Natural killer cell treated with Interleukin-12 subunit alpha and Interleukin-12 subunit beta and Interleukin-15 and Interleukin-18, amount 100 ng/mL, for 72 hours (primary cell): ENCODE data around the gene RUSF1. TPM values are rescaled to one million over a fixed set of nuclear protein-coding genes. Genes with fewer than 3 reads are reported as not detected.
"Not testable (repeated sequence)": the region's sequence is repeated elsewhere in the genome, so short reads cannot be mapped to it uniquely, and the experiment has no call there.

Source experiments
- ATAC-seq, 2 donors: fragments of 150-1000 bp; cut with Tn5 transposase in 1 of 2; sonication (Bioruptor Pico), chemical (Tn5 transposase) in 1 of 2; 2 replicates each; pipeline ENCODE4 v1.10.0; 2021
- DNase-seq: peaks from one replicate; pipeline ENCODE4 v3.0.0; 2022; ENCODE audit warnings: low spot score
- H3K27ac Mint-ChIP-seq, 2 donors: 1 replicate in 1 of 2; 2 replicates in 1 of 2; pipeline ENCODE4 v1.8.0; 2022; ENCODE audit warnings: mixed read lengths in 2 of 2, mild to moderate bottlenecking in 1 of 2, moderate library complexity in 1 of 2
- H3K27me3 Mint-ChIP-seq, 2 donors: 1 replicate in 1 of 2; 2 replicates in 1 of 2; pipeline ENCODE4 v1.8.0; 2022; ENCODE audit warnings: mixed read lengths in 2 of 2
- H3K36me3 Mint-ChIP-seq: one replicate; pipeline ENCODE4 v1.8.0; 2022; ENCODE audit warnings: mixed read lengths
- H3K4me1 Mint-ChIP-seq, 2 donors: 1 replicate in 1 of 2; 2 replicates in 1 of 2; pipeline ENCODE4 v1.8.0; 2022; ENCODE audit warnings: low read depth in 2 of 2, mixed read lengths in 2 of 2, mild to moderate bottlenecking in 1 of 2
- H3K4me3 Mint-ChIP-seq: one replicate; pipeline ENCODE4 v1.8.0; 2022; ENCODE audit warnings: mixed read lengths
- H3K9me3 Mint-ChIP-seq: 2 replicates; pipeline ENCODE4 v1.8.0; 2022; ENCODE audit warnings: mixed read lengths
- total RNA-seq, 2 donors: library from RNA; stranded (reverse); gene quantifications; one replicate each; pipeline ENCODE4 v1.2.3, GENCODE V29; 2022

RUSF1 gene
- total RNA-seq: 10 to 100 TPM; 42.1 to 48.5 TPM

GRCh38 chr16:31507929-31508705 lies at the start of gene RUSF1:
Gene RUSF1, minus strand, starts transcription at chr16:31508391. Its CDS starts 18 bp downstream, at chr16:31508373.
- H3K4me3 Mint-ChIP-seq: peak within 1 kb of the TSS; percentile 91

GRCh38 chr16:31542763-31543162 lies 34.6 kb upstream of the RUSF1 start:
- no peak overlapping the region for H3K4me3 Mint-ChIP-seq
- peaks cover 24 to 31% of the 10 kb centered on the region in 2 donors for H3K27me3 Mint-ChIP-seq
- peaks cover 4% of the 10 kb centered on the region for H3K9me3 Mint-ChIP-seq
- peaks cover 0 to under 1% of the 10 kb centered on the region in 2 donors for H3K4me1 Mint-ChIP-seq
- ATAC-seq: no peak
- DNase-seq: no peak
- peaks cover 11% of the 10 kb centered on the region for H3K36me3 Mint-ChIP-seq
- no peak overlapping the region for H3K27ac Mint-ChIP-seq

More at GRCh38 chr16:31507929-31508705, at the start of gene RUSF1:
- peaks cover 20 to 32% of the 10 kb centered on the region in 2 donors for H3K4me1 Mint-ChIP-seq
- peak; percentile 92 for DNase-seq
- H3K36me3 Mint-ChIP-seq: peaks cover 7% of the 10 kb centered on the region
- peak within 1 kb of the TSS; percentile 96 to 99 for H3K27ac Mint-ChIP-seq
- no peaks in the 10 kb centered on the region for H3K27me3 Mint-ChIP-seq
- H3K9me3 Mint-ChIP-seq: no peaks in the 10 kb centered on the region
- ATAC-seq: peak; percentile 92 to 98

- H3K27me3 Mint-ChIP-seq: peaks cover 24 to 26% of the 10 kb centered on the region in 2 donors
- not testable (repeated sequence) for H3K9me3 Mint-ChIP-seq, DNase-seq, ATAC-seq, H3K27ac Mint-ChIP-seq, H3K4me3 Mint-ChIP-seq, H3K4me1 Mint-ChIP-seq
- H3K36me3 Mint-ChIP-seq: peaks cover 11% of the 10 kb centered on the region
Observed at GRCh38 chr16:31539762-31540161, 31.6 kb upstream of the RUSF1 start.

- not testable (repeated sequence) for H3K4me1 Mint-ChIP-seq, H3K4me3 Mint-ChIP-seq, ATAC-seq, H3K9me3 Mint-ChIP-seq, H3K27ac Mint-ChIP-seq, DNase-seq
- peaks cover 24 to 29% of the 10 kb centered on the region in 2 donors for H3K27me3 Mint-ChIP-seq
- peaks cover 11% of the 10 kb centered on the region for H3K36me3 Mint-ChIP-seq
Observed at GRCh38 chr16:31538243-31538598, 30.0 kb upstream of the RUSF1 start.

GRCh38 chr16:31537362-31538242 lies 29.4 kb upstream of the RUSF1 start:
- peak overlapping the region; percentile 50 for H3K4me3 Mint-ChIP-seq
- H3K27ac Mint-ChIP-seq: no peak overlapping the region
- DNase-seq (no peak), ATAC-seq (peak in 1 of 2 donors; percentile 31)
- peaks cover 11% of the 10 kb centered on the region for H3K36me3 Mint-ChIP-seq
- peaks cover 4% of the 10 kb centered on the region for H3K9me3 Mint-ChIP-seq
- H3K27me3 Mint-ChIP-seq: peaks cover 24 to 29% of the 10 kb centered on the region in 2 donors
- H3K4me1 Mint-ChIP-seq: peaks cover 0 to 3% of the 10 kb centered on the region in 2 donors

- Mint-ChIP-seq H3K27ac (no peak overlapping the region), H3K27me3 (peaks cover 17 to 25% of the 10 kb centered on the region in 2 donors), H3K36me3 (peaks cover 5% of the 10 kb centered on the region), H3K4me1 (peaks cover 0 to 3% of the 10 kb centered on the region in 2 donors), H3K4me3 (no peak overlapping the region), H3K9me3 (no peaks in the 10 kb centered on the region)
- DNase-seq (no peak), ATAC-seq (no peak)
Observed at GRCh38 chr16:31536804-31537361, 28.7 kb upstream of the RUSF1 start.

- no peak for ATAC-seq
- Mint-ChIP-seq H3K27ac (no peak overlapping the region), H3K27me3 (peaks cover 16 to 22% of the 10 kb centered on the region in 2 donors), H3K36me3 (peaks cover 4% of the 10 kb centered on the region), H3K4me1 (peaks cover 0 to 3% of the 10 kb centered on the region in 2 donors), H3K4me3 (no peak overlapping the region), H3K9me3 (no peaks in the 10 kb centered on the region)
- DNase-seq: no peak
Observed at GRCh38 chr16:31535737-31536136, 27.5 kb upstream of the RUSF1 start.

- no peaks in the 10 kb centered on the region for H3K9me3 Mint-ChIP-seq
- H3K36me3 Mint-ChIP-seq: no peaks in the 10 kb centered on the region
- no peak overlapping the region for H3K4me3 Mint-ChIP-seq
- H3K27me3 Mint-ChIP-seq: peaks cover 14 to 16% of the 10 kb centered on the region in 2 donors
- peaks cover 0 to 3% of the 10 kb centered on the region in 2 donors for H3K4me1 Mint-ChIP-seq
- ATAC-seq (no peak), DNase-seq (no peak)
- no peak overlapping the region for H3K27ac Mint-ChIP-seq
Observed at GRCh38 chr16:31532896-31533295, 24.7 kb upstream of the RUSF1 start.

GRCh38 chr16:31532120-31532519 lies 23.9 kb upstream of the RUSF1 start:
- Mint-ChIP-seq H3K36me3 (no peaks in the 10 kb centered on the region), H3K27ac (no peak overlapping the region), H3K9me3 (no peaks in the 10 kb centered on the region), H3K4me1 (peaks cover 0 to 3% of the 10 kb centered on the region in 2 donors), H3K27me3 (peaks cover 17% of the 10 kb centered on the region in 2 donors), H3K4me3 (no peak overlapping the region)
- ATAC-seq (no peak), DNase-seq (no peak)

- Mint-ChIP-seq H3K27me3 (peaks cover 17% of the 10 kb centered on the region in 2 donors), H3K36me3 (no peaks in the 10 kb centered on the region), H3K4me1 (peaks cover 0 to 3% of the 10 kb centered on the region in 2 donors), H3K9me3 (no peaks in the 10 kb centered on the region), H3K4me3 (no peak overlapping the region), H3K27ac (no peak overlapping the region)
- ATAC-seq (peak in 1 of 2 donors; percentile 6), DNase-seq (no peak)
Observed at GRCh38 chr16:31531096-31531495, 22.9 kb upstream of the RUSF1 start.

GRCh38 chr16:31530405-31530804 lies 22.2 kb upstream of the RUSF1 start:
- Mint-ChIP-seq H3K27me3 (peaks cover 13 to 17% of the 10 kb centered on the region in 2 donors), H3K9me3 (no peaks in the 10 kb centered on the region), H3K4me1 (peaks cover 0 to 3% of the 10 kb centered on the region in 2 donors), H3K27ac (no peak overlapping the region), H3K4me3 (no peak overlapping the region), H3K36me3 (no peaks in the 10 kb centered on the region)
- ATAC-seq (no peak), DNase-seq (no peak)

GRCh38 chr16:31529937-31530312 lies 21.7 kb upstream of the RUSF1 start:
- Mint-ChIP-seq H3K9me3 (no peaks in the 10 kb centered on the region), H3K36me3 (no peaks in the 10 kb centered on the region), H3K27me3 (peaks cover 13 to 17% of the 10 kb centered on the region in 2 donors), H3K27ac (no peak overlapping the region), H3K4me1 (peaks cover 0 to 3% of the 10 kb centered on the region in 2 donors), H3K4me3 (no peak overlapping the region)
- ATAC-seq (no peak), DNase-seq (no peak)

GRCh38 chr16:31529108-31529936 lies 21.1 kb upstream of the RUSF1 start:
- no peak for ATAC-seq
- no peak overlapping the region for H3K4me3 Mint-ChIP-seq
- peaks cover 0 to 3% of the 10 kb centered on the region in 2 donors for H3K4me1 Mint-ChIP-seq
- H3K27ac Mint-ChIP-seq: no peak overlapping the region
- no peaks in the 10 kb centered on the region for H3K36me3 Mint-ChIP-seq
- DNase-seq: no peak
- no peaks in the 10 kb centered on the region for H3K9me3 Mint-ChIP-seq
- H3K27me3 Mint-ChIP-seq: peaks cover 13 to 17% of the 10 kb centered on the region in 2 donors
